GM12865 (cell line): Measurements from ENCODE around the gene NALCN.

Experiments
- DNase-seq: peaks from one replicate; pipeline ENCODE4 v3.0.0; 2010; ENCODE audit warnings: low read depth
- H3K4me3 ChIP-seq: 2 replicates; pipeline ENCODE4 v1.5.1; 2011; ENCODE audit warnings: mild to moderate bottlenecking, low read depth, low read length, control low read depth
- TF ChIP-seq, protein P1 (sequence below): IDR thresholded peaks from 2 replicates; pipeline ENCODE4 v1.5.1; 2011; ENCODE audit warnings: low read length, control low read depth, low read depth, inconsistent platforms; ENCODE audit not compliant: insufficient read depth; ENCODE audit errors: missing control alignments

The NALCN gene

DNA sequence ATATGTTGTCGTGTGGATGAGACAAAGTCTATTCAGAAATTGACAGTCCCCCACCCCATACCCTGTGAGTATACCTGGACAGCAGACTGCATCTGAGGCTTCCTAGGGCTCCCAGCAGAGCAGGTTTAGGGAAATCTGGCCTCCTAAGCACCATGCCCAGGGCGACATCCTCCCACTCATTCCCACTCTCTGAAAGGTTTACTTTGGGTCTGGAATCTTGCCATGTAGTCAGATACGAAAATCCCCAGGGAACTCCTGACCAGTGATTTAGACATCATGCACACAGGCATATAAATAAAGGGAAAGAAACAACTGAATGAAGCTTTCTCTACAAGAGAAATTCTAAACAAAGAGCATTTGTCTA is 717 bp upstream of the NALCN start:
- H3K4me3 ChIP-seq, result no peak overlapping the region
- no peak for DNase-seq
- TF ChIP-seq, protein P1, sequence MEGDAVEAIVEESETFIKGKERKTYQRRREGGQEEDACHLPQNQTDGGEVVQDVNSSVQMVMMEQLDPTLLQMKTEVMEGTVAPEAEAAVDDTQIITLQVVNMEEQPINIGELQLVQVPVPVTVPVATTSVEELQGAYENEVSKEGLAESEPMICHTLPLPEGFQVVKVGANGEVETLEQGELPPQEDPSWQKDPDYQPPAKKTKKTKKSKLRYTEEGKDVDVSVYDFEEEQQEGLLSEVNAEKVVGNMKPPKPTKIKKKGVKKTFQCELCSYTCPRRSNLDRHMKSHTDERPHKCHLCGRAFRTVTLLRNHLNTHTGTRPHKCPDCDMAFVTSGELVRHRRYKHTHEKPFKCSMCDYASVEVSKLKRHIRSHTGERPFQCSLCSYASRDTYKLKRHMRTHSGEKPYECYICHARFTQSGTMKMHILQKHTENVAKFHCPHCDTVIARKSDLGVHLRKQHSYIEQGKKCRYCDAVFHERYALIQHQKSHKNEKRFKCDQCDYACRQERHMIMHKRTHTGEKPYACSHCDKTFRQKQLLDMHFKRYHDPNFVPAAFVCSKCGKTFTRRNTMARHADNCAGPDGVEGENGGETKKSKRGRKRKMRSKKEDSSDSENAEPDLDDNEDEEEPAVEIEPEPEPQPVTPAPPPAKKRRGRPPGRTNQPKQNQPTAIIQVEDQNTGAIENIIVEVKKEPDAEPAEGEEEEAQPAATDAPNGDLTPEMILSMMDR, result no peak

DNA sequence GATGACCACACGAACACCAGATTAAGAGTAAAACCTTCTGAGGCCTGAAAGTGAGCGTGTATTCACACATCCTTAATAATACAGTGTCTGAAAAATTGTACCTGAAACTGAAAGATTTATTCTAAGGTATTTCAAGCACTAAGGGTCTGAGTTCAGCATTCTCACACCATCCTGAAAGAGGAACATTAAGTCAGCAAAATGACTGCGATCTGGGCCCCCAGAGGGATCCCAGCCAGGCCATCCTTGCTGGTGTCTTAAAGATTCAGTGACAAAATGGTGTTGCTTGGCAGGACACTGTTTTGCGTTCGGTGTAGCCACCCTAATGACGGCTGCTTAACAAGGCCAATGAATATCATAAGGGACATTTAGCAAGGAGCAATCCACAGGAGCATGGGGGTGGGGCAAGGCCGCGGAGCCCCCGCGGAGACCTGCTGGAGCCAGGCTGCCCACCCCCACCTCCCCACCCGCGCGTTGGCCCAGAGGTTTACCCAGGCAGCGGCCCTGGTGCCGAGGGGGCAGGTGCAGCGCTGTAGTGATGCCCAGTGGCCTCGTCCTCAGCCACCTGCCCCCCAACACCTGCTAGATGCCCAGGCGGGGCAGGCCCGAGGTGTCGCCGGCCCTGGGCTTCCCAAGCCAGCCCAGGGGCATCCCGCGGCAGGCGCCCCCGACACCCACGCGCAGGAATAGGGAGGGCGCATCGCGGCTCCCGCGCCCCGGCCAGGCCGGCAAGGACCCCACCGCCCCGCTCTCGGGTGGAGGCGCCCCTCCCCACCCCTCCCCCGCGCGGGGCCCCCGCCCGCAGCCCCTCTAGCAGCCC is 742 bp downstream of the NALCN start:
- TF ChIP-seq, protein P1, result no peak
- DNase-seq, result peak; percentile 34
- no peak overlapping the region for H3K4me3 ChIP-seq

DNA sequence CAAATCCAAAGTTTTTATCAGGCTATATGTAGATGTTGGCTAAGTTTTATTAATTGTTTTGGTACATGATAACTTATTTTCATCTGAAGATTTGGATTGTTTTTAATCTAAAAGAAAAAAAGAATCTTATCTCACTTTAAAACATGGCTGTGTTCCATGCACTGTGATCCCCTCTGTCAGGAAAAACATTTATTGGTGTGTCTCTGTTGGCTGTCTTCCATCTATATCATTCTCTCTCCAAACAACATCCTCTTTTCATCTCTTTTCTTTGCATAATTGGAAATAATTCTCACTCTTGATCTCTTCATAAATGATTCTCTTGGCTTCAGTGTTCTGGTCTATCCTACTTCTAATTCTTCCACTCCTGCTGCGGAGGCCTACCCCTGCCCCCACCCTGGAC is 4.2 kb downstream of the NALCN start:
- no peak for DNase-seq
- TF ChIP-seq, protein P1, result no peak
- no peak overlapping the region for H3K4me3 ChIP-seq

DNA sequence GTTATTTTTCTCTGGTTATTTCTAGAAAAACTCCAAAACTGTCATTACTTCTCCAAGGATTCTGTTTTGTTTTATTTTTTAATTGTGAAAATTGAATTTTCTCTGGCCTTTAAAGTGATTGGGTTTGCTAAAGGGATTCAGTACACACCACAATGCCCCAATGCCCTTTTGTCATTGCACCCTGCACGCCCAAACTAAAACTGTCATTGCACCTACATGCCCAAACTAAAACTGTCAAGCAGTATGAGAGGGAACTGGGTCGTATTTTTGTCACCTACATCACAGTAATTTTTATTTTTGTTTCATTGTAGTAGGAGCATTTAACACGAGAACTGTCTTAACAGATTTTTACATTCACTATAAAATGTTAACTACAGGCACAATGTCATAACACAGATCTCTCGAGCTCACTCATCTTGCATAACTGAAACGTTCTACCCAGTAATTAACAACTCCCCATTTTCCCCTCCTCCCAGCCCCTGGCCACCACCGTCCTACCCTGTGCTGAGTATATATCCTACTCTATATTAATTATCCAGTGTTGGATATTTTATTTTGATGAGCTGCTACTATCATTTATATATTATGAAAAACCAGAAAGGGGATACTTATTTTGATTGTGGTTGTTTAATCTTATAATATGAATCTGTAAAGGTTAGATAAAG is 7.2 kb downstream of the NALCN start:
- DNase-seq, result no peak
- TF ChIP-seq, protein P1, result no peak
- no peak overlapping the region for H3K4me3 ChIP-seq

DNA sequence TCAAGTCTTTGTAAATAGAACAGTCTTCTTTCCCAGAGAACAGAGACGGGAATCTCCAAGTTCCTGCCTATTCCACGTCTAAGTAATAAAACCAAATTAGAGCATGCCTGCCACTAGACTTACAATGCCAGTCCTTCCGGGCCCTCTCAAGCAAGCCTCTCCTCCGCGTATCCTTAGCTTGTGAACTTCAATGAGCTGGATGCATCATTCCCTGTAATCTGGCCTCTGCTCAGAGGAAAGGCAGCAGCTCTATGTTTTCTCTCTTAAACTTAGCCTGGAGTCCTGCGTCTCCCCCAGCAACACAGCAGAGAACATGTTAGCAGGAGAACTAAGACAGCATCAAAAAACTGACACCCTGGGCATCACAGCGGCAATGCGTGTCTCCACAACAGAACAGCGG is 8.2 kb downstream of the NALCN start:
- TF ChIP-seq, protein P1, result no peak
- DNase-seq, result no peak
- H3K4me3 ChIP-seq, result no peak overlapping the region

DNA sequence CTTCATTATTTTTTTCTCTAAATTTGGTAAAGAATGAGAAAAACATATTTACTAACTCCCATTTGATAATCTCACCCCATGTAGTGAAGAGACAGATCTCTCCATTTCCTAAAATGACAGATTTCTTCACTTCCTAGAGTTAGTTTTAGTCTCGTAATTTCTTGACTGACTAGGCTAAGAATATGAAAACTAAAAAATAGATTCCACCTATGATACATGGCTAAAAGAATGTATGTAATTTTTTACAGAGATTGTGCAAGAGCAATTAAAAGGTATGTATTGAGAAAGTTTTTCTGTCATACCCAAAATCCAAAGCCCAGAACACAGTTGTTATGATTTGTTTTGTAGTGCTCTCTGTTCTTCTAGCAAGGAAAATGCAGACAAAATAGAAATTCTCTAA is 9.5 kb downstream of the NALCN start:
- no peak for DNase-seq
- TF ChIP-seq, protein P1, result no peak
- H3K4me3 ChIP-seq, result no peak overlapping the region
